GM23338 (cell line): ENCODE measurements around the gene RGS17. TPM values are rescaled to one million over a fixed set of nuclear protein-coding genes. Genes with fewer than 3 reads are reported as not detected.
A peak's percentile ranks its signal among the peaks of the same experiment; 100 is the strongest.

Experiments used
- ATAC-seq: fragments of 200-7000 bp; cut with Tn5 transposase; 3 replicates; pipeline ENCODE4 v1.9.1; 2020
- DNase-seq: peaks from one replicate; pipeline ENCODE4 v3.0.0-alpha.2; 2015; ENCODE audit warnings: low spot score
- H2AFZ ChIP-seq: fragments of 200-600 bp; sonication (generic); 2 replicates; pipeline ENCODE4 v1.8.0; 2016; ENCODE audit warnings: antibody characterized with exemption, mild to moderate bottlenecking, moderate library complexity
- H3F3A ChIP-seq: fragments of 200-600 bp; sonication (generic); replicated peaks from 2 replicates; pipeline ENCODE4 v1.8.0; 2017; ENCODE audit warnings: antibody characterized with exemption, mixed run types, low read depth
- H3K27ac ChIP-seq: fragments of 200-600 bp; sonication (generic); 2 replicates; pipeline ENCODE4 v1.6.1; 2016; ENCODE audit warnings: low read depth
- H3K27me3 ChIP-seq: fragments of 200-600 bp; sonication (generic); 2 replicates; pipeline ENCODE4 v1.8.0; 2016; ENCODE audit warnings: mild to moderate bottlenecking, mixed run types, moderate library complexity; ENCODE audit not compliant: insufficient read depth
- H3K36me3 ChIP-seq: fragments of 200-600 bp; sonication (generic); 2 replicates; pipeline ENCODE4 v1.8.0; 2016; ENCODE audit warnings: mild to moderate bottlenecking; ENCODE audit not compliant: insufficient read depth
- H3K4me1 ChIP-seq: fragments of 200-600 bp; sonication (generic); 2 replicates; pipeline ENCODE4 v1.8.0; 2016; ENCODE audit warnings: mild to moderate bottlenecking, moderate library complexity; ENCODE audit not compliant: insufficient read depth
- H3K4me2 ChIP-seq: fragments of 200-600 bp; sonication (generic); 2 replicates; pipeline ENCODE4 v1.7.1; 2017; ENCODE audit warnings: mixed run types
- H3K4me3 ChIP-seq: fragments of 200-600 bp; sonication (generic); 2 replicates; pipeline ENCODE4 v1.6.1; 2016; ENCODE audit warnings: mixed run types
- H3K79me2 ChIP-seq: fragments of 200-600 bp; sonication (generic); replicated peaks from 2 replicates; pipeline ENCODE4 v1.8.0; 2017; ENCODE audit warnings: mild to moderate bottlenecking; ENCODE audit not compliant: insufficient read depth
- H3K9me2 ChIP-seq: fragments of 200-600 bp; sonication (generic); 2 replicates; pipeline ENCODE4 v1.8.0; 2017; ENCODE audit not compliant: insufficient read depth
- H4K20me1 ChIP-seq: fragments of 200-600 bp; sonication (generic); replicated peaks from 2 replicates; pipeline ENCODE4 v1.8.0; 2017; ENCODE audit warnings: mild to moderate bottlenecking; ENCODE audit not compliant: insufficient read depth
- H3K27ac Mint-ChIP-seq: 2 replicates; pipeline ENCODE4 v1.8.0; 2020; ENCODE audit warnings: inconsistent platforms, mild to moderate bottlenecking, moderate library complexity, mixed read lengths
- H3K27me3 Mint-ChIP-seq: 3 replicates; pipeline ENCODE4 v1.8.0; 2022; ENCODE audit warnings: low read depth, mild to moderate bottlenecking, moderate library complexity, mixed read lengths, inconsistent platforms; ENCODE audit not compliant: insufficient read depth, poor library complexity
- H3K36me3 Mint-ChIP-seq: 3 replicates; pipeline ENCODE4 v1.8.0; 2021; ENCODE audit warnings: low read depth, mild to moderate bottlenecking, inconsistent platforms, moderate library complexity, mixed read lengths
- H3K4me1 Mint-ChIP-seq: 3 replicates; pipeline ENCODE4 v1.8.0; 2020; ENCODE audit warnings: mild to moderate bottlenecking, inconsistent platforms, mixed read lengths
- H3K4me3 Mint-ChIP-seq: 3 replicates; pipeline ENCODE4 v1.8.0; 2021; ENCODE audit warnings: moderate library complexity, mild to moderate bottlenecking, inconsistent platforms, mixed read lengths
- H3K9me3 Mint-ChIP-seq: 3 replicates; pipeline ENCODE4 v1.8.0; 2020; ENCODE audit warnings: moderate library complexity, mild to moderate bottlenecking, inconsistent platforms, mixed read lengths
- CREB1 ChIP-seq: fragments of 250-450 bp; sonication (Bioruptor Pico); IDR thresholded peaks from 2 replicates; pipeline ENCODE4 v1.5.0; 2020; ENCODE audit warnings: low read depth, mild to moderate bottlenecking, moderate library complexity
- ETS1 ChIP-seq: IDR thresholded peaks from 2 replicates; pipeline ENCODE4 v1.6.1; 2016; ENCODE audit warnings: antibody characterized with exemption
- EZH2 ChIP-seq: fragments of 200-600 bp; sonication (generic); IDR thresholded peaks from one replicate; pipeline ENCODE4 v1.8.0; 2017; ENCODE audit warnings: antibody characterized with exemption, mild to moderate bottlenecking, low read depth; ENCODE audit not compliant: unreplicated experiment
- EZH2phosphoT487 ChIP-seq: fragments of 200-600 bp; sonication (generic); IDR thresholded peaks from one replicate; pipeline ENCODE4 v1.8.1; 2018; ENCODE audit warnings: antibody characterized with exemption; ENCODE audit not compliant: unreplicated experiment
- JUNB ChIP-seq: IDR thresholded peaks from one replicate; pipeline ENCODE4 v1.6.1; 2016; ENCODE audit warnings: antibody characterized with exemption; ENCODE audit not compliant: unreplicated experiment
- NANOG ChIP-seq: IDR thresholded peaks from 2 replicates; pipeline ENCODE4 v1.6.1; 2016; ENCODE audit warnings: antibody characterized with exemption, borderline replicate concordance
- POLR2AphosphoS5 ChIP-seq: IDR thresholded peaks from 2 replicates; pipeline ENCODE4 v1.6.1; 2016; ENCODE audit warnings: antibody characterized with exemption, low read depth
- STAT1 ChIP-seq: IDR thresholded peaks from one replicate; pipeline ENCODE4 v1.6.1; 2016; ENCODE audit warnings: antibody characterized with exemption; ENCODE audit not compliant: unreplicated experiment
- ZNF114 ChIP-seq: fragments of 250-450 bp; sonication (Bioruptor Pico); IDR thresholded peaks from 2 replicates; pipeline ENCODE4 v1.5.0; 2020; ENCODE audit warnings: mild to moderate bottlenecking, moderate library complexity
- ZNF331 ChIP-seq: fragments of 250-450 bp; sonication (Bioruptor Pico); IDR thresholded peaks from 2 replicates; pipeline ENCODE4 v1.5.0; 2020; ENCODE audit warnings: low read depth, mild to moderate bottlenecking, moderate library complexity
- polyA plus RNA-seq: library from polyadenylated mRNA; unstranded; fragments of >200 nt; fragmentation: Nextera tagmentation; extraction: Ambion mirVana; gene quantifications from 2 replicates; pipeline ENCODE4 v1.2.1, GENCODE V29; 2016
- total RNA-seq: library from RNA; depleted of rRNA; stranded (reverse); fragments of >200 nt; shearing (Covaris generic); gene quantifications from 2 replicates; pipeline ENCODE4 v1.2.3, GENCODE V29; 2014
- TF ChIP-seq, protein P1 (sequence below): IDR thresholded peaks from one replicate; pipeline ENCODE4 v1.6.1; 2018; ENCODE audit warnings: antibody characterized with exemption; ENCODE audit not compliant: unreplicated experiment
- TF ChIP-seq, protein P2 (sequence below), 2 experiments: fragments of 200-600 bp in 1 of 2; sonication (generic) in 1 of 2; conservative IDR thresholded peaks; 2 replicates each; pipeline versions ENCODE4 v1.5.1 to v1.6.1; 2016 to 2017; ENCODE audit warnings: antibody characterized with exemption in 2 of 2, low read depth in 2 of 2, mild to moderate bottlenecking in 2 of 2, moderate library complexity in 1 of 2

RGS17 gene
- total and polyA plus RNA-seq, 2 experiments from 2014 or later: 12.1 to 12.3 TPM

DNA sequence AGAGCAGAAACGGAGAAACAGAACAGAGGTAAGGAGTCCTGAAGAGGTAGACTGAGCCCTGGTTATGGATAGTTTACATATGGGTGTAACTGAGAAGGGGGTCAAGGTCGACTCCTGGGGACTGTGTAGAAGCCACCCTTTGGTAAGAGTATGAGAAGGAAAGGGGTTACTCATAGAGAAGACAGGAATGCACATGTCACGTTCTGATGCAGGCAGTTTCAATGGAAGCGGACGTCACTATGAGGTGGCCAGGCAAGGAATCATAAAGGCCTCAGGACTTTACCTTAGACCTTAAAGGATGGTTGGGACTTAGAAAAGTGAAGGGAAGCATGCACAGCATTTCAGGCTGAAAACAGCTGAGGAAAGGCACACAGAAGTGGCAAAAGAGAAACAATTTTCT, 25.1 kb downstream of the RGS17 start (continued):
- TF ChIP-seq JUNB (no peak), STAT1 (no peak)
- TF ChIP-seq, protein P1, sequence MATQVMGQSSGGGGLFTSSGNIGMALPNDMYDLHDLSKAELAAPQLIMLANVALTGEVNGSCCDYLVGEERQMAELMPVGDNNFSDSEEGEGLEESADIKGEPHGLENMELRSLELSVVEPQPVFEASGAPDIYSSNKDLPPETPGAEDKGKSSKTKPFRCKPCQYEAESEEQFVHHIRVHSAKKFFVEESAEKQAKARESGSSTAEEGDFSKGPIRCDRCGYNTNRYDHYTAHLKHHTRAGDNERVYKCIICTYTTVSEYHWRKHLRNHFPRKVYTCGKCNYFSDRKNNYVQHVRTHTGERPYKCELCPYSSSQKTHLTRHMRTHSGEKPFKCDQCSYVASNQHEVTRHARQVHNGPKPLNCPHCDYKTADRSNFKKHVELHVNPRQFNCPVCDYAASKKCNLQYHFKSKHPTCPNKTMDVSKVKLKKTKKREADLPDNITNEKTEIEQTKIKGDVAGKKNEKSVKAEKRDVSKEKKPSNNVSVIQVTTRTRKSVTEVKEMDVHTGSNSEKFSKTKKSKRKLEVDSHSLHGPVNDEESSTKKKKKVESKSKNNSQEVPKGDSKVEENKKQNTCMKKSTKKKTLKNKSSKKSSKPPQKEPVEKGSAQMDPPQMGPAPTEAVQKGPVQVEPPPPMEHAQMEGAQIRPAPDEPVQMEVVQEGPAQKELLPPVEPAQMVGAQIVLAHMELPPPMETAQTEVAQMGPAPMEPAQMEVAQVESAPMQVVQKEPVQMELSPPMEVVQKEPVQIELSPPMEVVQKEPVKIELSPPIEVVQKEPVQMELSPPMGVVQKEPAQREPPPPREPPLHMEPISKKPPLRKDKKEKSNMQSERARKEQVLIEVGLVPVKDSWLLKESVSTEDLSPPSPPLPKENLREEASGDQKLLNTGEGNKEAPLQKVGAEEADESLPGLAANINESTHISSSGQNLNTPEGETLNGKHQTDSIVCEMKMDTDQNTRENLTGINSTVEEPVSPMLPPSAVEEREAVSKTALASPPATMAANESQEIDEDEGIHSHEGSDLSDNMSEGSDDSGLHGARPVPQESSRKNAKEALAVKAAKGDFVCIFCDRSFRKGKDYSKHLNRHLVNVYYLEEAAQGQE: no peak

DNA sequence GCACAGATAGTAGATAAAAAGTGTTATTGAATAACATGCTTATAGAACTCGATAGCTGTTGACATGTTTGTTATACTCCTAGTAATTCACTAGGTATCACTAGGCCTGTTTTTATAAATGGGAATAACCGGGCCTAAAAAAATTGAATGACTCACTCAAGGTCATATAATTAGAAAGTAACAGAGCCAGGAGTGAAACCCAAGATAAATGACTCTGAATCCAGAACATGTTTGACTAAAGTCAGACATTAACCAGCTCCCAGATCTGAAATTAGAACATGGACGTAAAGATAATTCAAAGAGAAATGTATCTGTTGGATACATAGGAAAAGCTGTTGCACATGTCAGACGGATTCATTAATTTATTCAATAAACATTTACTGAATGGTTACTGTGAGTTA, 26.9 kb downstream of the RGS17 start:
- H3K9me3 Mint-ChIP-seq: no peaks in the 10 kb centered on the region
- Histone ChIP-seq H3K36me3 (no peaks in the 10 kb centered on the region), H3K79me2 (no peaks in the 10 kb centered on the region), H3K4me2 (no peak overlapping the region), H3K9me2 (no peaks in the 10 kb centered on the region), H2AFZ (no peak overlapping the region), H3K4me1 (peaks cover 6% of the 10 kb centered on the region; the same call in 1 of the 2 replicates), H3K4me3 (no peak overlapping the region), H3K27ac (no peak overlapping the region), H3K27me3 (no peaks in the 10 kb centered on the region), H3F3A (no peaks in the 10 kb centered on the region), H4K20me1 (0 out of 2 replicates have a peak, but pooled peaks cover 3% of the 10 kb centered on the region)
- peak overlapping the region; percentile 46; the same call in 1 of the 2 replicates for H3K27ac Mint-ChIP-seq
- peaks cover 3% of the 10 kb centered on the region for H3K27me3 Mint-ChIP-seq
- no peak for DNase-seq
- no peaks in the 10 kb centered on the region for H3K36me3 Mint-ChIP-seq
- peaks cover 20% of the 10 kb centered on the region for H3K4me1 Mint-ChIP-seq
- no peak for ATAC-seq
- no peak overlapping the region for H3K4me3 Mint-ChIP-seq
- no peak for TF ChIP-seq ETS1
- no peak for TF ChIP-seq STAT1
- no peak for TF ChIP-seq ZNF331
- TF ChIP-seq, protein P1: no peak
- TF ChIP-seq ZNF114 (CRISPR knock-in tag): no peak
- TF ChIP-seq EZH2phosphoT487: no peak
- no peak for TF ChIP-seq POLR2AphosphoS5
- TF ChIP-seq CREB1 (CRISPR knock-in tag): no peak
- TF ChIP-seq, protein P2, sequence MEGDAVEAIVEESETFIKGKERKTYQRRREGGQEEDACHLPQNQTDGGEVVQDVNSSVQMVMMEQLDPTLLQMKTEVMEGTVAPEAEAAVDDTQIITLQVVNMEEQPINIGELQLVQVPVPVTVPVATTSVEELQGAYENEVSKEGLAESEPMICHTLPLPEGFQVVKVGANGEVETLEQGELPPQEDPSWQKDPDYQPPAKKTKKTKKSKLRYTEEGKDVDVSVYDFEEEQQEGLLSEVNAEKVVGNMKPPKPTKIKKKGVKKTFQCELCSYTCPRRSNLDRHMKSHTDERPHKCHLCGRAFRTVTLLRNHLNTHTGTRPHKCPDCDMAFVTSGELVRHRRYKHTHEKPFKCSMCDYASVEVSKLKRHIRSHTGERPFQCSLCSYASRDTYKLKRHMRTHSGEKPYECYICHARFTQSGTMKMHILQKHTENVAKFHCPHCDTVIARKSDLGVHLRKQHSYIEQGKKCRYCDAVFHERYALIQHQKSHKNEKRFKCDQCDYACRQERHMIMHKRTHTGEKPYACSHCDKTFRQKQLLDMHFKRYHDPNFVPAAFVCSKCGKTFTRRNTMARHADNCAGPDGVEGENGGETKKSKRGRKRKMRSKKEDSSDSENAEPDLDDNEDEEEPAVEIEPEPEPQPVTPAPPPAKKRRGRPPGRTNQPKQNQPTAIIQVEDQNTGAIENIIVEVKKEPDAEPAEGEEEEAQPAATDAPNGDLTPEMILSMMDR (conservative IDR thresholded peaks at IDR 0.05; ENCODE audit: low read depth in 2 of 2): no peak
- TF ChIP-seq NANOG: no peak
- no peak for TF ChIP-seq EZH2
